CD1c-positive myeloid dendritic cell (primary cell): ENCODE measurements around the gene MSX2.

Experiments
- DNase-seq: peaks from one replicate; pipeline ENCODE4 v3.0.0-alpha.2; 2016; ENCODE audit errors: extremely low spot score

Gene MSX2

DNA sequence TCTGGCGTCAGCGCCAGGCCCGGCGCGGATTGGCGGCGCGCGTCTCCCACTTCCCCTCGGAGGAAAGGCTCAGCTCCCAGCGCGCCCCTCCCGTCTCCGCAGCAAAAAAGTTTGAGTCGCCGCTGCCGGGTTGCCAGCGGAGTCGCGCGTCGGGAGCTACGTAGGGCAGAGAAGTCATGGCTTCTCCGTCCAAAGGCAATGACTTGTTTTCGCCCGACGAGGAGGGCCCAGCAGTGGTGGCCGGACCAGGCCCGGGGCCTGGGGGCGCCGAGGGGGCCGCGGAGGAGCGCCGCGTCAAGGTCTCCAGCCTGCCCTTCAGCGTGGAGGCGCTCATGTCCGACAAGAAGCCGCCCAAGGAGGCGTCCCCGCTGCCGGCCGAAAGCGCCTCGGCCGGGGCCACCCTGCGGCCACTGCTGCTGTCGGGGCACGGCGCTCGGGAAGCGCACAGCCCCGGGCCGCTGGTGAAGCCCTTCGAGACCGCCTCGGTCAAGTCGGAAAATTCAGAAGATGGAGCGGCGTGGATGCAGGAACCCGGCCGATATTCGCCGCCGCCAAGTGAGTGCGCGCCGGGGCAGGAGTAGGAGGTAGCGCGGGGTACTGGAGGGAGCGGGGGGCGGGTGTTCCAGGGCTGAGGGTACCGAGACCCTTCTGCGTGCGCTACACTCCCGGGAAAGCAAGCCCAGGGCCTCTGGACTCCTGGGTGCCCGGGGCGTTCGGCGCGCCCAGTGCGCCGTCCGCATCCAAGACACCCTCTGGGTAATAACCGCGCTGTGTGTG, at the start of gene MSX2:
Gene MSX2, plus strand, starts transcription at position 99 of the 777 bp plus-strand sequence. Its CDS starts 78 bp downstream, at position 177.
- DNase-seq = peak; percentile 58

GRCh38 chr5:174675110-174675509, 49.3 kb upstream of the MSX2 start:
- no peak for DNase-seq

DNA sequence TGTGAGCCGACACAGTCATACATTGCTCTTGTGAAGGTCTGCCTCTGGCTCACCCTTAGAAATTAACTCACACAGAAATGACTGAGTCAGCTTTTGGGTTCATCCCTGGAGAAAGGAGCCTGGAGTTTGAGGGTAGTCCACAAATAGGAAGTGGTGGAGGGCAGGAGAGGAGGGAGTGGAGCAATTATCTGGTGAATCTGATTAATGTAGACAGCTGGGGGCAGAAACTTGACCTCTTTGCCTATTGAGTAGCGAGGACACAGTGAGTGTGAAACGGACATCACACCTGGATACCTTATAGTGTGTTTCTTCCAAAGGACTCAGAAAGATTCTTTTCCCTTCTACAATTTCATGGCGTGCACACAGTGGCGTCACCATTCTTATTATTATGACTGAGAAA, 48.5 kb upstream of the MSX2 start:
- no peak for DNase-seq

DNA sequence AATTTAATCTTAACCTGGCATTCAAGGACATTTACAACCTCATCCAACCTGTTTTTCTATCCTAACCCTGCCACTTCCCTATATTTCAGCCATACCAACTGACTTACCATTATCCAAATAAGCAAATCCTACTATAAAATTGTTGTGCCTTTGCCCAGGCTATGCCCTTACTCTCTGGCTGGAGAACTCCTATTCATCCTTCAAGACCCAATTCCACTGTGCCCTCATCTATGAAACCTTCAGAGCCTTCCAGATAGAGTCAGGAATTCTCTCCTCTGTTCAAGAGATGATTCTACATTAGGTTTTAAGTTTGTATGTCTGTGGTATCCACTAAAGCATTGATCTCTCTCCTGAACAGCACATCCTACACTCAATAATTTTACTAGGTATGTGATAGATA, 46.3 kb upstream of the MSX2 start:
- DNase-seq = no peak

GRCh38 chr5:174680901-174681565, 43.3 kb upstream of the MSX2 start:
- DNase-seq = no peak

GRCh38 chr5:174687503-174687902, 36.9 kb upstream of the MSX2 start:
- DNase-seq = no peak

DNA sequence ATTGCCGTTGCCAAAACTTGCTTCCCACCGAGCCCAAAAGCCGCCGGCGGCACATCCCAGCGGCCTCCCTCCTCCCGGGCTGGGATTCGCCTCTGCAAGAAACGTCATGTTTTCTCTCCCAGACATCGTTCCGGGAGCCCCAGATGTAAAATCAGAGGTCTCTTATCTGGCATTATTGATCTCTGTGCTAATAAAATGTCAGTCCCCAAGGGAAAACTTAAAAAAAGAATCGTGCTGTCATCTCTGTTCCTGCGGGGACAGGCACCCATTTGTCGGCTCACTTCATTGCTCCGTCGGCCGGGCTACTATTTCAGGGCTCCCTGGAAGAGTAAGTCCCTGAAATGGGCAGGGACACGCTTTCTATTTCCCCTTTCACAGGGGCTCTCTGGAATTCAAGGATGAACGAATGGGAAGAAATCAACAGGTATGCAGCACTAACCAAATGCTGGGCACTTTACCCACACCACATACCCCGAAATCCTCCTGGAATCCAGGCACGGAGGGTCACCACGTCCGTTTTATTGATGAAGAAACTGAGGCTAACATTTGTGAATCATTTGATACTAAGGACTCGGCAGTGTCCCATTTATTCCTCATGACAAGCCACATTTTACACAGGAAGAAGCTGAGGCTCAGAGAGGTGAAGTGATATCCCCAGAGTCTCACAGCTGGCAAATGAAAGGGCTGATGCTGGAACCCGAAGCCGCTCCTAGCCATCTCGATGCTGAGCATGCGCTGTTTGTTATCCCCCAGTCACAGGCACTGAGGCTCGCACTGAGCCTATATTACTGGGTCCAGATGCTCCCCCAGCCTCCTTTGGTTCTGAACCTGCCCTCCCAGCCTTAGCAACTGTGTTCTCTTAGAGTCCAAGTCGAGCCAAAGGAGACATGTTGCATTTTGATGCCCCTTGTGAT, 35.7 kb upstream of the MSX2 start:
- DNase-seq = no peak

DNA sequence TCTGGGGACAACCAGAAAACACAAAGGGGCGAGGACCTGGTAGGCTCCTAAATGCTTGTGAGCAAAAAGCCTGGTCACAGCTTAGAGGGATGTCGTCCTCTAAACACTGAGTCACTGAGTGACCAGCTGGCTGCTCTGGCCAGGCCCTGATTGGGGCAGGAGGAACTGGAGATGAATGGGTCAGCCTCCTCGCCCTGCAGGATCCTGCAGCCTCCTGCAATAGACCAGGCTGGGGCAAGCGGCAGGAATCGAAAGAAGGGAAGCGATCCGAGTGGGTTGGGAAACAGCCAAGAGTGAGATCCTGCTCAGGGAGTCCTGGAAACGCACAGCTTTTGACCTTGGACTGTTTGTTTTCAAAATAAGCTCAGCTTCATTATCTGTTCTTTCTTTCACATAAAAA, 34.1 kb upstream of the MSX2 start:
- no peak for DNase-seq

DNA sequence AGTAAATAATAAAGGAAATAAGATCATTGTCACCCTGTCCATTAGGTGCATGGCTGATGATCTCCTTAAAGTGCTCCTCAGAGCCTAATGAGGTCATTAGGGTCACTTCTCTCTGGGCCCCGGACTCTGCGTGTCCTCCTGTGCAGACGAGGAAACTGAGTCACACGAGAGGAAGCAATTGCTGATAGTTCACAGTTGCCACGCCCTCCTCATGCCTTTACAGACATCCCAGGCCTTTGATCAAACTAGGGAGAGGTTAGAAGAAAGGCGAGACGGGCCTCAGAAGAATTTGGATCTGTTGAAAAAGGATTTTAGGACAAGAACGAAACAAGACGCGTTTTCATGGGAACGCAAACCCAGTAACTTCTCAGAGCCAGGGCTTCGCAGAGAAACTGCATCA, 32.0 kb upstream of the MSX2 start:
- no peak for DNase-seq

GRCh38 chr5:174692982-174693422, 31.4 kb upstream of the MSX2 start:
- no peak for DNase-seq

DNA sequence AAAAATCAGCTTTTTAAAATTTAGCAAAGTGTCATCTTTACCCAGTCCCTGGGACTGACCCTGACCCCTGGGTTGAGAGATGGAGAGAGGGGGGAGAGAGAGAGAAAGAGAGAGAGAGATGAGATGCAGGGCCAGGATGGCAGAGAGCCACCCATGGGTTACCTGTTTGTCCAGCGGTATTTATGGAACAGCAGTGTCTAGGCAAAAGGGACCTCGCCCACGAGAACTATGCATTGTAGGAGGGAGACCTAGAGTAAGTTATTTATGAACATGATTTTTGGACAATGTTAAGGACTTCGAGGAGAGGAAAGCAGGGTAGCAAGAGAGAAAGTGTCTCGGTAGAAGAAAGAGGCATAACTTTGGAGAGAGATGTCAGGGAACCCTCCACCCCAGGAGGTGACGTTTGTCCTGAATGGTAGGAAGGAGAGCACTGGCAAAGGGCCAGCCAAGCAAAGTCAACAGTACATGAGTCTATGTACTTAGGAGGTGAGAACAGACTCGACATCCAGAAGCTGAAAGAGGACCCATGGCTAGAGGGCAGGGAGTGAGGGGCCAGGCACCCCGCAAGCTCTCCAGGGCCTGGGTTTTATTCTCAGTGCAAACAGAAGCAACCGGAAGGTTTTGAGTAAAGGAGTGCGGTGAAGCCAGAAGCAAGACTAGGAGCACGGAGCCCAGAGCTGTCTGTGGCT, 30.5 kb upstream of the MSX2 start:
- DNase-seq = no peak

DNA sequence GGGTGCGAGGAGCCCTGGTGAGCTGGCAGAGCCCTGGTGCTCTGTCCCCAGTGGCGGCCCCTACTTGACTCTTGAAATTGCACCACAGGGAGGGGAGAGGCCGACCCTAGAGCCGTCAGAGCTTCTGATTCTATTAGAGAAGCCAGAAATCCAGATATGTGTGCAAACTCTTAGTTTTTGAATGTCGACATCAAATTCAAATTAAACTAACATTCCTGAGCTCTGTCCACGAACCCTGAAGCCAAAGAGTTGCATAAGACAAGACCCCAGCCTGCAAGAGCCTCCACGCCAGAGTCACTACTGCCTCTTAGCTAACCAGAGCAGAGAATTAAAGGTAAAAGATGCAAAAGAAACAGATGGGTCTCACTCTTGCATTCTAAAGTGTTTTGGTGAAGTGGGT, 29.8 kb upstream of the MSX2 start:
- no peak for DNase-seq

DNA sequence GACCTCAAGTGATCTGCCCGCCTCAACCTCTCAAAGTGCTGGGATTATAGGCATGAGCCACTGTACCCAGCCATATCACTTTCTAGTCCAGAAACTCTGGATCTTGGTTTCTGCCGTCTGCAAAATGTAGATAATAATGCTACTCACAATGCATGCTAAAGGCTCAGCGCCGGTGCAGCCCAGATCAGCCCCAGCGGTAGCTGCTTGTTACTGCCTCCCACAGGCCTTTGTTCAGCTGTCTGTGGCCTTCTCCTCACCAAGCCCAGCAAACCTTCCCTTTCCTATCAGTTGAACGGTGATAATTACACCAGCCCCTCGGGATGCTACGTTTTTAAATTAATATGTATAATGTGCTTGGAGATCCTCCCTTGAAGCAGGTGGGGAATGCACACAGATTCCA, 26.2 kb upstream of the MSX2 start:
- DNase-seq = no peak

DNA sequence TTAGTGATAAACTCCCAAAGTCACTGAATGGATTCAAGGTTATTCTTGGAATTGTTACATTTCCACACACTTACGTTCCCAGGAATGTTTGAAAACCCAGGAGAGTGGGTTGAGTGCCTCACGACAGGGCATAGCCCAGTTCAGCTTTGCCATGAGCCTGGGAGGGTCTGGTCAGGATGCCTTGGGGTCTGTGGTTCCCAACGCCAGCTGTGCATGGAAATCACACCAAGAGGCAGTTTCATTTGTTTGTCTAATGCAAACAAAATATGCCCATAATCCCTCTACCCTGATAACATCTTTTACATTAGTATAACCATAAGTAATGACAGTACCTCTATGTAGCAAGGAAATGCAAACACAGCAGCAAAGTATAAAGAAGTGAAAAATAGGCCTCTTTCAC, 25.3 kb upstream of the MSX2 start:
- no peak for DNase-seq

GRCh38 chr5:174706997-174707572, 17.3 kb upstream of the MSX2 start:
- DNase-seq = no peak

DNA sequence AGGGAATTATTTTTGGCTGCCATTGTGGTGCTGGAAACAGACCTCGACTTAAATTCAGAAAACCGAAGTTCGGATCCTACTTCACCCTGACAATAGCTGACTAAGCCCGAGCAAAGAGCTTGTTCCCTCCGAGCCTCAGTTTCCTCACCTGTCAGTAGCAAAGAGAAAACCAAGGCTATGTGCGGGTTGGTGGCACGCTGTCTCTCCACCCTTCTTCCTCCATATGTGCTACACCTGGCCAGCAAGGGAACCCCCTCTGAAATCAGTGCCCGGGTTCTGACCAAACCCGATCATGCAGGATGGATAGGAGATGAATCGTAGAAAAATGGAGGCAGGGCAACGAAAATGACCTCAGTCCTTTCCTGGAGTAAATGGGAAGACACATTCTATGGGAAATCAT, 16.7 kb upstream of the MSX2 start:
- no peak for DNase-seq

GRCh38 chr5:174708476-174709207, 15.7 kb upstream of the MSX2 start:
- DNase-seq = no peak

- DNase-seq = no peak
Observed at GRCh38 chr5:174714751-174715150, 9.6 kb upstream of the MSX2 start.

DNA sequence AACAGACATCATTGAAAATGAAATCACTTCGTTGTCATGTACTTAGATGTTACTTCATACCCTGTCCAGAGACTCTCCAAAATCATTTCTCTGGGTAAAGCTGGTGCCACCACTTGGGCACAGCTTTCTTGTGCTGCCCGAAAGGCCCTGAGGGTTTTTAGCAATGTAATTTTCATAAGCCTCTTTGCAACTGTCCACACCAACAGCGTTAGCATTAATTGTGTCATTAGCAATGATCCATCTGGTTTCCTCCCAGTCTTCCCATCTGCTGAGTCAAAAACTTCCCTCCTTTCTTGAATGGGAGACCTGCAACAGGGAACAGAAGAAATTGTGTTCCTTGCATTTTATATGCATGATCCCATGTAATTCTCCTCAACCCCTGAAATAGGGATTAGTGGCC, 8.6 kb upstream of the MSX2 start:
- no peak for DNase-seq

- no peak for DNase-seq
Observed at GRCh38 chr5:174717826-174718455, 6.4 kb upstream of the MSX2 start.
